ENCODE measurements around the gene NDUFS1.

DNA sequence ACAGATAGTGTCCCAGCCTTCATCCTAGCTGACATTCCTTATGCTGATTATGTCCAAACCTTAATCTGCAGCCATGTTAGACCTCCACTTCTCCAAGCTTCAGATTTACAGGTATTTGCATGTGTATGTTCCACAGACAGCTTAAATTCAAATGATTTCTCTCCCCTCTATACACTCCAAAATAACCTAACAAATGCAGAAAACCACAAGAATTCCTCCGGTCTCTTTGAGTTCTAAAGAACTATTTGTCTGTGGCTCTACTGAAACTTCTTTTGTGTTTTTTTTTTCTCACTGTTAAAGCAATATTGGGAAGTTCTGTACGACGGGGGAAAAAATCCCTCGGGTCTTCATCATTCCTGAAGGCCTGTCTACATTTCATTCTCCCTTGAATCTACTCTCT is 8.6 kb downstream of the NDUFS1 start:
- TF ChIP-seq, protein P1, sequence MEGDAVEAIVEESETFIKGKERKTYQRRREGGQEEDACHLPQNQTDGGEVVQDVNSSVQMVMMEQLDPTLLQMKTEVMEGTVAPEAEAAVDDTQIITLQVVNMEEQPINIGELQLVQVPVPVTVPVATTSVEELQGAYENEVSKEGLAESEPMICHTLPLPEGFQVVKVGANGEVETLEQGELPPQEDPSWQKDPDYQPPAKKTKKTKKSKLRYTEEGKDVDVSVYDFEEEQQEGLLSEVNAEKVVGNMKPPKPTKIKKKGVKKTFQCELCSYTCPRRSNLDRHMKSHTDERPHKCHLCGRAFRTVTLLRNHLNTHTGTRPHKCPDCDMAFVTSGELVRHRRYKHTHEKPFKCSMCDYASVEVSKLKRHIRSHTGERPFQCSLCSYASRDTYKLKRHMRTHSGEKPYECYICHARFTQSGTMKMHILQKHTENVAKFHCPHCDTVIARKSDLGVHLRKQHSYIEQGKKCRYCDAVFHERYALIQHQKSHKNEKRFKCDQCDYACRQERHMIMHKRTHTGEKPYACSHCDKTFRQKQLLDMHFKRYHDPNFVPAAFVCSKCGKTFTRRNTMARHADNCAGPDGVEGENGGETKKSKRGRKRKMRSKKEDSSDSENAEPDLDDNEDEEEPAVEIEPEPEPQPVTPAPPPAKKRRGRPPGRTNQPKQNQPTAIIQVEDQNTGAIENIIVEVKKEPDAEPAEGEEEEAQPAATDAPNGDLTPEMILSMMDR (IDR thresholded peaks at IDR 0.05) = no peak
- TF ChIP-seq POLR2A (IDR thresholded peaks at IDR 0.05) (no peak), EP300 (IDR thresholded peaks at IDR 0.05) (no peak)

Measured in ovary (tissue), 3 donors.